Small intestine (tissue), 7 donors: Measurements from ENCODE around the gene ZFYVE28. TPM values are rescaled to one million over a fixed set of nuclear protein-coding genes. Genes with fewer than 3 reads are reported as not detected.

Source experiments
- DNase-seq, 2 donors: peaks; one replicate each; pipeline versions ENCODE4 v3.0.0 to v3.0.0-alpha.2; 2013
- FAIRE-seq: peaks from 2 replicates; lab custom pipeline; 2012; peaks lifted over from hg19 to GRCh38; lab: Jason Lieb, UNC
- H3K27ac ChIP-seq, 3 donors: one replicate each; pipeline ENCODE4 v1.5.1; 2013; ENCODE audit warnings: low read length in 2 of 3, mild to moderate bottlenecking in 2 of 3, control low read depth in 1 of 3, inconsistent platforms in 1 of 3, low read depth in 1 of 3, moderate library complexity in 1 of 3
- H3K27me3 ChIP-seq, 3 donors: one replicate each; pipeline ENCODE4 v1.6.1; 2013; ENCODE audit warnings: low read length in 3 of 3, inconsistent platforms in 1 of 3; ENCODE audit not compliant: control insufficient read depth in 3 of 3, insufficient read depth in 3 of 3
- H3K36me3 ChIP-seq, 3 donors: one replicate each; pipeline ENCODE4 v1.6.1; 2013; ENCODE audit warnings: low read length in 3 of 3, inconsistent platforms in 1 of 3, low read depth in 1 of 3, mild to moderate bottlenecking in 1 of 3, moderate library complexity in 1 of 3; ENCODE audit not compliant: control insufficient read depth in 3 of 3, insufficient read depth in 2 of 3
- H3K4me1 ChIP-seq, 3 donors: one replicate each; pipeline ENCODE4 v1.6.1; 2013; ENCODE audit warnings: low read length in 2 of 3, inconsistent platforms in 1 of 3, low read depth in 1 of 3, mild to moderate bottlenecking in 1 of 3, moderate library complexity in 1 of 3; ENCODE audit not compliant: control insufficient read depth in 3 of 3, insufficient read depth in 2 of 3
- H3K4me3 ChIP-seq, 3 donors: one replicate each; pipeline ENCODE4 v1.5.1; 2013; ENCODE audit warnings: low read length in 3 of 3, control low read depth in 1 of 3, inconsistent platforms in 1 of 3, low read depth in 1 of 3, mild to moderate bottlenecking in 1 of 3, moderate library complexity in 1 of 3
- H3K9me3 ChIP-seq, 2 donors: one replicate each; pipeline ENCODE4 v1.6.1; 2013; ENCODE audit warnings: low read depth in 1 of 2, low read length in 1 of 2; ENCODE audit not compliant: control insufficient read depth in 2 of 2, insufficient read depth in 1 of 2
- WGBS, 3 donors: extraction: QIAGEN DNeasy Blood & Tissue Kit; methylation state at CpG; one replicate each; pipeline ENCODE4 v1.1.7; 2013; 5-methylcytosine and 5-hydroxymethylcytosine counted together
- polyA plus RNA-seq, 4 donors: library from polyadenylated mRNA; stranded (reverse) in 3 of 4; unstranded in 1 of 4; fragments of 200-250 nt in 3 of 4; fragments of 120-200 nt in 1 of 4; gene quantifications; one replicate each; pipeline versions ENCODE4 v1.2.1 to v1.2.3, GENCODE V29; 2013
- donor health status: healthy with polysubstance abuse.
- donor health status: control.
- donor health status: control.
- donor health status: Bipolar disorder and iron deficiency.
- donor health status: healthy.

Gene ZFYVE28
- polyA plus RNA-seq, 4 donors: 8.6 to 29.5 (median 12.8) TPM

- FAIRE-seq (no peak), DNase-seq (no peak)
- Histone ChIP-seq H3K36me3 (peaks cover 0 to 5% (median 0%) of the 10 kb centered on the region in 3 donors), H3K9me3 (no peaks in the 10 kb centered on the region), H3K4me1 (peaks cover 0 to 1% (median 0%) of the 10 kb centered on the region in 3 donors), H3K27me3 (no peaks in the 10 kb centered on the region), H3K27ac (no peak overlapping the region), H3K4me3 (no peak overlapping the region)
- 95 to 98% (median 96%) methylated on average over 23 of the region's 23 CpGs for WGBS, 3 donors
These were observed 134.1 kb downstream of the ZFYVE28 start for GRCh38 chr4:2284161-2284933.

DNA sequence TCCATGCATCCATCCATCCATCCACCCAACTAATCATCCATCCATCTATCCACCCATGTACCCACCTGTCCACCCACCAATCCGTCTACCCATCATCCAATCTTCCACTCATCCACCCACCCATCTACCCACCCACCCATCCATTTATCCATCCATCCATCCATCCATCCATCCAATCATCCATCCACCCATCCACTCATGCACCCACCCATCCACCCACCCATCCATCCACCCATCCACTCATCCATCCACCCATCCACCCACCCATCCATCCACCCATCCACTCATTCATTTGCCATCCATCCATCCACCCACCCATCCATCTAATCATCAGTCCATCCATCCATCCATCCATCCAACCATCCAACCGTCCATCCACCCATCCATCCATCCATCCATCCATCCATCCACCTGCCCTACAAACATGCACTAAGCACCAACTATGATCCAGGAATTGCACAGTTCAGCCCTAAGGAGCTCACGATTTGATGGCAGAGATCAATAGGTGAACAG lies 135.2 kb downstream of the ZFYVE28 start:
- peaks cover 0 to 5% (median 0%) of the 10 kb centered on the region in 3 donors for H3K36me3 ChIP-seq
- no peaks in the 10 kb centered on the region for H3K27me3 ChIP-seq
- H3K9me3 ChIP-seq: no peaks in the 10 kb centered on the region
- H3K4me1 ChIP-seq: peaks cover 0 to 1% (median 0%) of the 10 kb centered on the region in 3 donors
- H3K4me3 ChIP-seq: no peak overlapping the region
- H3K27ac ChIP-seq: no peak overlapping the region
- FAIRE-seq (no peak), DNase-seq (no peak)
- 88 to 95% (median 90%) methylated on average over 3 of the region's 3 CpGs for WGBS, 3 donors

- Histone ChIP-seq H3K4me1 (peaks cover 0 to 1% (median 0%) of the 10 kb centered on the region in 3 donors), H3K27ac (peak overlapping the region in 1 of 3 donors; percentile 81), H3K4me3 (no peak overlapping the region), H3K27me3 (no peaks in the 10 kb centered on the region), H3K9me3 (no peaks in the 10 kb centered on the region), H3K36me3 (peaks cover 0 to 5% (median 0%) of the 10 kb centered on the region in 3 donors)
- WGBS, 3 donors: 41 to 45% (median 44%) methylated on average over 10 of the region's 10 CpGs
- peak; percentile 10 to 70 for DNase-seq
- FAIRE-seq: no peak
These were observed 136.7 kb downstream of the ZFYVE28 start for GRCh38 chr4:2281575-2282343.

- Histone ChIP-seq H3K4me3 (no peak overlapping the region), H3K27ac (no peak overlapping the region), H3K4me1 (peaks cover 0 to 1% (median 0%) of the 10 kb centered on the region in 3 donors), H3K36me3 (peaks cover 0 to 5% (median 0%) of the 10 kb centered on the region in 3 donors), H3K27me3 (no peaks in the 10 kb centered on the region), H3K9me3 (no peaks in the 10 kb centered on the region)
- no peak for FAIRE-seq
- peak in 1 of 2 donors; percentile 31 for DNase-seq
- 74 to 82% (median 79%) methylated on average over 13 of the region's 13 CpGs for WGBS, 3 donors
These were observed 137.7 kb downstream of the ZFYVE28 start for GRCh38 chr4:2280531-2281300.

- peaks cover 0 to 4% (median 0%) of the 10 kb centered on the region in 3 donors for H3K36me3 ChIP-seq
- DNase-seq (no peak), FAIRE-seq (no peak)
- WGBS, 3 donors: 89 to 95% (median 93%) methylated on average over 9 of the region's 9 CpGs
- no peak overlapping the region for H3K27ac ChIP-seq
- no peaks in the 10 kb centered on the region for H3K9me3 ChIP-seq
- H3K27me3 ChIP-seq: no peaks in the 10 kb centered on the region
- no peak overlapping the region for H3K4me3 ChIP-seq
- H3K4me1 ChIP-seq: peaks cover 0 to 4% (median 1%) of the 10 kb centered on the region in 3 donors
These were observed 140.5 kb downstream of the ZFYVE28 start for GRCh38 chr4:2277956-2278355.

- Histone ChIP-seq H3K4me1 (peaks cover 0 to 4% (median 0%) of the 10 kb centered on the region in 3 donors), H3K27ac (no peak overlapping the region), H3K4me3 (no peak overlapping the region), H3K36me3 (peaks cover 0 to 9% (median 0%) of the 10 kb centered on the region in 3 donors), H3K27me3 (no peaks in the 10 kb centered on the region), H3K9me3 (no peaks in the 10 kb centered on the region)
- 93 to 96% (median 94%) methylated on average over 30 of the region's 30 CpGs for WGBS, 3 donors
- DNase-seq (no peak), FAIRE-seq (no peak)
These were observed 141.7 kb downstream of the ZFYVE28 start for GRCh38 chr4:2276581-2277325.

- H3K27me3 ChIP-seq: no peaks in the 10 kb centered on the region
- no peaks in the 10 kb centered on the region for H3K9me3 ChIP-seq
- no peak for DNase-seq
- H3K4me3 ChIP-seq: no peak overlapping the region
- WGBS, 3 donors: 94 to 96% (median 96%) methylated on average over 44 of the region's 44 CpGs
- H3K27ac ChIP-seq: no peak overlapping the region
- H3K4me1 ChIP-seq: peaks cover 0 to 4% (median 0%) of the 10 kb centered on the region in 3 donors
- FAIRE-seq: no peak
- H3K36me3 ChIP-seq: peaks cover 0 to 9% (median 0%) of the 10 kb centered on the region in 3 donors
These were observed 142.7 kb downstream of the ZFYVE28 start for GRCh38 chr4:2275546-2276251.
